C4-2B (cell line): ENCODE measurements around the gene TMCO4.

Experiments
- H3K27ac ChIP-seq: fragments of 450-650 bp; 2 replicates; pipeline ENCODE4 v1.5.1; 2017
- ZFX ChIP-seq: fragments of 450-650 bp; IDR thresholded peaks from 2 replicates; pipeline ENCODE4 v1.6.1; 2017
- TF ChIP-seq, protein P1 (sequence below): fragments of 450-650 bp; conservative IDR thresholded peaks from 2 replicates; pipeline ENCODE4 v1.5.1; 2017; ENCODE audit warnings: mild to moderate bottlenecking

The TMCO4 gene

DNA sequence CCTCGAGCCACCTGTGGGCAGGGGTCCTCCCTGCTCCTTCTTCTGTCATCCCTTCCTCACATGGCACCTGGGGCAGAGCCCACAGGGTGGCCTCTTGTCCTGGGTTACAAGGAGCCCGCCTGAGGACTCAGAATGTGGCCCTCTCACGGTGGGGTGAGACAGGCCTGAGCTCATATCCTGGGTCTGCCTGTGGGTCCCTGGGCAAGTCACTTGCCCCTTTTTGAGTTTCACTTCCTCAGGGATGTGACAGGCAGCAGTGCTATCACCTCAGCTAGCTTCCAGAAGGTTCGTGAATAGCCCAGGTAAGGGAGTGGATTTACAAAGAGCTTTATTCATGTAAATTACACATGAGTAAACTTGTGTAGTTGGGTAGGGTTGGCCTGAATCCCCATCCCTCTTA lies 101.5 kb downstream of the TMCO4 start:
- no peak overlapping the region for H3K27ac ChIP-seq
- TF ChIP-seq, protein P1, sequence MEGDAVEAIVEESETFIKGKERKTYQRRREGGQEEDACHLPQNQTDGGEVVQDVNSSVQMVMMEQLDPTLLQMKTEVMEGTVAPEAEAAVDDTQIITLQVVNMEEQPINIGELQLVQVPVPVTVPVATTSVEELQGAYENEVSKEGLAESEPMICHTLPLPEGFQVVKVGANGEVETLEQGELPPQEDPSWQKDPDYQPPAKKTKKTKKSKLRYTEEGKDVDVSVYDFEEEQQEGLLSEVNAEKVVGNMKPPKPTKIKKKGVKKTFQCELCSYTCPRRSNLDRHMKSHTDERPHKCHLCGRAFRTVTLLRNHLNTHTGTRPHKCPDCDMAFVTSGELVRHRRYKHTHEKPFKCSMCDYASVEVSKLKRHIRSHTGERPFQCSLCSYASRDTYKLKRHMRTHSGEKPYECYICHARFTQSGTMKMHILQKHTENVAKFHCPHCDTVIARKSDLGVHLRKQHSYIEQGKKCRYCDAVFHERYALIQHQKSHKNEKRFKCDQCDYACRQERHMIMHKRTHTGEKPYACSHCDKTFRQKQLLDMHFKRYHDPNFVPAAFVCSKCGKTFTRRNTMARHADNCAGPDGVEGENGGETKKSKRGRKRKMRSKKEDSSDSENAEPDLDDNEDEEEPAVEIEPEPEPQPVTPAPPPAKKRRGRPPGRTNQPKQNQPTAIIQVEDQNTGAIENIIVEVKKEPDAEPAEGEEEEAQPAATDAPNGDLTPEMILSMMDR = no peak
- no peak for TF ChIP-seq ZFX

DNA sequence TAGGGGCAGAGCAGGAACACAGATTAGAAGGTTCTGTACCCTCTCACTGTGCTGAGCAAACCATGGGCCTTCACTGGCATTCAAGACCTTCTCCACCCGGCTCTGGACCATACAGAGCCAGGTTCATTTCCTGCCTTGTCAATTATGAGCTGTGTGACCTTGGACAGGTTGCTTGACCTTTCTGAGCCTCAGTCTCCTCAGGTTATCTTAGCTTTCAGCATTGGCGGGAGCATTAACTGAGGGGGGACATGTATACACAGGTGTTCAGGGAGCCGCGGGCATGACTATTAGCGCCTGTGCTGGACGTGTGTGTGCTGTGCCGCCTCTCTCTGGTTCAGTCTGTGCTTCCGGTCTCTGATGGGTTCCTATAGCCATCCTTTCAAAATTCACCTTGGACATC lies 102.9 kb downstream of the TMCO4 start:
- H3K27ac ChIP-seq = no peak overlapping the region
- TF ChIP-seq, protein P1 = no peak
- no peak for TF ChIP-seq ZFX

DNA sequence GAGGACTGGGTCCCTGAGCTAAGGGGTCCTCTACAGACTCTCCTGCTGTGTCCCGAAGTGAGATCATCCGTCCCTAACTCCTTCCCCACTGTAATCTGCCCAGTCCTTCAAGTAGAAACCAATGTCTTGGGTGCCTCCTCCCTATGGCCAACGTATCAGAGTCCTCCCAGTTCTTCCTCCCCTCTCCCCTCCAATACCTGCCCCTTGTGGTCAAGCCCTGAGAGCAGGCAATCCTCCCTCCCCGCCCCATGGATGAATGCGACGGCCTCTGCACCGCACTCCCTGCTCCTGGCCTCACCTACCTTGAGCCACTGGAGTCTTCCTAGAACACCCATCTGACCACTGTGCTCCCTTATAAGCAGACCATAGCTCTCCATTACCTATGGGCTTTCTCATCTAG lies 103.9 kb downstream of the TMCO4 start:
- no peak for TF ChIP-seq ZFX
- H3K27ac ChIP-seq = no peak overlapping the region

DNA sequence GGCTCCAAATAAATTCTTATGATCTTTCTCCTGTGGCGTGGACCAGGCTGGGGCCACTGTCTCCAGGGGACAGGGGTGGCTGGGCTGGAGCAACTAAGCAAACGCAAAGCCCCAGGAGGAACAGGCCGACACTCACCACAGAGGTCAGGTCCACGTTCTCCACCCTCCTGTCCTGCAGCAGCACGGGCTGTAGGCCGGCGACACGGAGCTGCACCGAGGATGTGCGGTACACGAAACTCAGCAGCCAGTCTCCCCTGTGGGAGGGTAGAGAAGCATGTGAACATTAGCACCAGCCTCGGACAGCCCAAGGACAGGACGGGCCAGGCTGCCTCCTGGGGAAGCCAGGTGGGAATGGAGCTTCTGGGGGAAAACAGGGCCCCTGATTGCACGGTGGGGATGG lies 105.4 kb downstream of the TMCO4 start:
- TF ChIP-seq ZFX = no peak
- TF ChIP-seq, protein P1 = no peak
- H3K27ac ChIP-seq = no peak overlapping the region

DNA sequence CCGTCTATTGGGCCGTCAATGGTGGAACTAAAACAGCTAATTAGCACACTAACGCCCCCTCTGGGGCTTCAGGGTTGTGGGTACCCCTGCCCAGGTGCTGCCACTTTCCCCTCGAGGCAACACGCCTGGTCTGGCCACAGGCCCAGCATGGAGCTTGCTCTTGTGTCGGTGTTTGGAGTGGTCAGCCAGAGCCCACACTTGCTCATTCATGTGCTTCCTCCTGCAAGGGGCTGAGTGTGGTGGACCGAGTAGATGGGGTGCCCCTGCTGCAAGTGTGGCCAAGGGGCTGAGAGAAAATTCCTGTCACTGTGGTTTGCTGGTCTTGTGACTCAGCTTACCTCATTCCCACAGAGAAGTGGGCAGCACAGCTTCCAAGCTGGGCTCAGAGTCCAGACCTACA lies 109.4 kb downstream of the TMCO4 start:
- TF ChIP-seq, protein P1 = no peak
- no peak for TF ChIP-seq ZFX

DNA sequence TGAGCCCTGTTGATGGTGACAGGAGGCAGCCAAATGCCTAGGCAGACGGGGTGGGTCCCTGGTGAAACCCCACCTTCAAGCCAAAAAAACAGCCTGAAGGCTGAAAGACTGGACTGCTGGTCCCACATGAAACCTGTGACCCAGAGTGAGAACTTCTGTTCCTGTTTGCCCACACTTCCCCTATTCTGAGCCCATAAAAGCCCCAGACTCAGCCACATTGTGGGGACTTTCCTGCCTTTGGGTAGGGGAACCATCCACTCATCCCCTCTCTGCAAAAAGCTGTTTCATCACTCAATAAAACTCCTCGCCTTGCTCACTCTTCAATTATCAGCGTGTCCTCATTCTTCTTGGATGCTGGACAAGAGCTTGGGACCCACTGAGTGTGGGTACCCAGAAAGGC lies 109.9 kb downstream of the TMCO4 start:
- TF ChIP-seq, protein P1 = no peak
- TF ChIP-seq ZFX = no peak
- no peak overlapping the region for H3K27ac ChIP-seq

More for the DNA sequence above, 109.4 kb downstream of the TMCO4 start:
- H3K27ac ChIP-seq = no peak overlapping the region

DNA sequence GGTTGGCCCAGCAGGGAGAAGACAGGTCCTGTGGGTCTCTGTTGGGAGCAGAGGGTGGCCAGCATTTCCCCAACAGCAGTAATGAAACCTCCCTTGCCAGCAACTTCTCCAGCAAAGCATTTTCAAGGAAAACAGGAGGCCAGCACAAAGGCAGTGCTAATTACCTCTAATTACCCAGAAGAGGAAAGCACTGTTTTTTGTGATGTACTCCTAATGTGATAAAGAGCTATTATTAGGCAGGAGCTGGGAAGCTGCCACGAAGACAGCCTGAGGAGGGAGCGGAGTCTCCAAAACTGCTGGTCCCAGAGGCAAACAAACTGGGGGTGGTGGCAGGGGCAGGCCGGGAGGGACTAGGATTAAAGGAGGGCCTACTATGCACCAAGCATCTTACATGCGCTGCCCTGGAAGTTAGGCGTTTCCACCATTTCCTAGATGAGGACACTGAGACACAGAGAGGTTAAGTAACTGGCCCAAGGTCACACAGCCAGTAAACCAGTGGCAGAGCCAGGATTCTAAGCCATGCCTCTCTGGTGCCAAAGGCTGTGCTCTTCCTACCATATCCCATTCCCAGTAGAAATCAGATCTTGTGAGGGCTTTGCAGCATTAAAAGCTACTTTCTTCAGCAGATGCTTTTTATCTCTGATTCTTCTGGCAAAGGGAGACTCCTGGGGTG lies 110.5 kb downstream of the TMCO4 start:
- H3K27ac ChIP-seq = no peak overlapping the region
- TF ChIP-seq, protein P1 = no peak
- no peak for TF ChIP-seq ZFX
